CD4-positive, alpha-beta memory T cell (primary cell): ENCODE results near the gene AP3D1. TPM values are rescaled to one million over a fixed set of nuclear protein-coding genes. Genes with fewer than 3 reads are reported as not detected.
A peak's percentile ranks its signal among the peaks of the same experiment; 100 is the strongest.
"Not testable (repeated sequence)": the region's sequence is repeated elsewhere in the genome, so short reads cannot be mapped to it uniquely, and the experiment has no call there.

ENCODE experiments used
- CTCF ChIA-PET: fragments of 350-600 bp; sonication (Branson Sonifier 250); formaldehyde crosslinking; loops from one replicate; lab custom pipeline; 2021; ENCODE audit warnings: inconsistent platforms; ENCODE audit not compliant: partially characterized antibody; lab: Charles Lee
- POLR2A ChIA-PET: fragments of 350-600 bp; sonication (Branson Sonifier 250); formaldehyde crosslinking; loops from one replicate; lab custom pipeline; 2021; ENCODE audit not compliant: partially characterized antibody; lab: Charles Lee
- DNase-seq, 5 donors: peaks; one replicate each; pipeline versions ENCODE4 v3.0.0 to v3.0.0-alpha.2; 2020 to 2022; ENCODE audit warnings: mixed read lengths in 1 of 5
- H3K27ac ChIP-seq: one replicate; pipeline ENCODE4 v1.7.0; 2013; ENCODE audit warnings: low read depth, low read length
- H3K27me3 ChIP-seq: 2 replicates; pipeline ENCODE4 v1.7.0; 2013; ENCODE audit warnings: mild to moderate bottlenecking, low read length, moderate library complexity; ENCODE audit not compliant: insufficient read depth
- H3K36me3 ChIP-seq: 2 replicates; pipeline ENCODE4 v1.7.0; 2013; ENCODE audit warnings: mild to moderate bottlenecking, low read length, moderate library complexity; ENCODE audit not compliant: insufficient read depth
- H3K4me1 ChIP-seq: 2 replicates; pipeline ENCODE4 v1.7.0; 2013; ENCODE audit warnings: mild to moderate bottlenecking, low read length, moderate library complexity; ENCODE audit not compliant: insufficient read depth
- H3K4me3 ChIP-seq, 2 donors: one replicate each; pipeline ENCODE4 v1.7.0; 2013; ENCODE audit warnings: low read length in 2 of 2, mild to moderate bottlenecking in 1 of 2
- H3K9me3 ChIP-seq, 2 donors: one replicate each; pipeline ENCODE4 v1.7.0; 2013; ENCODE audit warnings: low read length in 2 of 2, control low read depth in 1 of 2; ENCODE audit not compliant: control insufficient read depth in 1 of 2
- H3K27ac Mint-ChIP-seq, 7 donors: one replicate each; pipeline ENCODE4 v1.8.0; 2020 to 2021; ENCODE audit warnings: mixed read lengths in 7 of 7, mild to moderate bottlenecking in 6 of 7, inconsistent platforms in 3 of 7, moderate library complexity in 3 of 7
- H3K27me3 Mint-ChIP-seq, 2 donors: one replicate each; pipeline ENCODE4 v1.8.0; 2020 to 2021; ENCODE audit warnings: mixed read lengths in 2 of 2
- H3K36me3 Mint-ChIP-seq, 2 donors: one replicate each; pipeline ENCODE4 v1.8.0; 2020 to 2021; ENCODE audit warnings: mixed read lengths in 2 of 2, inconsistent platforms in 1 of 2, mild to moderate bottlenecking in 1 of 2
- H3K4me1 Mint-ChIP-seq, 4 donors: one replicate each; pipeline ENCODE4 v1.8.0; 2020 to 2021; ENCODE audit warnings: mixed read lengths in 4 of 4, mild to moderate bottlenecking in 1 of 4
- H3K4me3 Mint-ChIP-seq, 8 donors: one replicate each; pipeline ENCODE4 v1.8.0; 2020 to 2021; ENCODE audit warnings: mixed read lengths in 8 of 8, mild to moderate bottlenecking in 7 of 8, moderate library complexity in 6 of 8, inconsistent platforms in 3 of 8
- H3K9me3 Mint-ChIP-seq, 8 donors: one replicate each; pipeline ENCODE4 v1.8.0; 2020 to 2021; ENCODE audit warnings: mixed read lengths in 8 of 8, mild to moderate bottlenecking in 5 of 8, inconsistent platforms in 3 of 8, moderate library complexity in 1 of 8
- intact Hi-C: fragments of 100-400 bp; cut with micrococcal nuclease; formaldehyde crosslinking; loops from one replicate; pipeline ENCODE4 v1.15.1; 2023
- polyA plus RNA-seq, 2 donors: library from polyadenylated mRNA; unstranded; fragments of 300-500 nt; fragmentation: Illumina TruSeq; gene quantifications; one replicate each; pipeline ENCODE4 v1.2.3, GENCODE V29; 2021
- total RNA-seq, 2 experiments: library from RNA; stranded (reverse); gene quantifications; one replicate each; pipeline ENCODE4 v1.2.3, GENCODE V29; 2021

AP3D1 gene
- total and polyA plus RNA-seq, 4 experiments from 2014 or later, result 6.7 to 87.2 (median 69.8) TPM

GRCh38 chr19:2099054-2099501, 52.3 kb downstream of the AP3D1 start:
- no peak overlapping the region for H3K4me3 Mint-ChIP-seq
- Histone ChIP-seq H3K4me3 (no peak overlapping the region), H3K36me3 (peaks cover 23% of the 10 kb centered on the region), H3K27ac (no peak overlapping the region), H3K9me3 (no peaks in the 10 kb centered on the region), H3K4me1 (peaks cover 16% of the 10 kb centered on the region), H3K27me3 (no peaks in the 10 kb centered on the region)
- intact Hi-C loops, result no loop called here
- POLR2A ChIA-PET, result no interaction called here
- peaks cover 0 to 5% (median 0%) of the 10 kb centered on the region in 8 donors for H3K9me3 Mint-ChIP-seq
- CTCF ChIA-PET, result no interaction called here
- no peak overlapping the region for H3K27ac Mint-ChIP-seq
- H3K27me3 Mint-ChIP-seq, result no peaks in the 10 kb centered on the region
- peaks cover 10 to 29% (median 20%) of the 10 kb centered on the region in 4 donors for H3K4me1 Mint-ChIP-seq
- H3K36me3 Mint-ChIP-seq, result peaks cover 16 to 34% of the 10 kb centered on the region in 2 donors
- no peak for DNase-seq

DNA sequence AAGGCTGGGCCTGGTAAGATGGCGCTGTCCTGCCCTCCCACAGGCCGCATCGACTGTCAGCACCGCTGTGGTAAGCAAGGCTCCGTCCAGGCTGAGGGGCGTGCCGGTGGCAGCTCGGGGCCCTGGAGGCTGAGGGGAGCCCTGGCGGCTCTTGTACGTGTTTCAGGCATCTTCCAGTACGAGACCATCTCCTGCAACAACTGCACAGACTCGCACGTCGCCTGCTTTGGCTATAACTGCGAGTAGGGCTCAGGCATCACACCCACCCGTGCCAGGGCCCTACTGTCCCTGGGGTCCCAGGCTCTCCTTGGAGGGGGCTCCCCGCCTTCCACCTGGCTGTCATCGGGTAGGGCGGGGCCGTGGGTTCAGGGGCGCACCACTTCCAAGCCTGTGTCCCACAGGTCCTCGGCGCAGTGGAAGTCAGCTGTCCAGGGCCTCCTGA, 53.5 kb downstream of the AP3D1 start:
- Histone ChIP-seq H3K4me3 (no peak overlapping the region), H3K9me3 (no peaks in the 10 kb centered on the region), H3K27ac (peak overlapping the region; percentile 76), H3K27me3 (no peaks in the 10 kb centered on the region), H3K4me1 (peaks cover 28% of the 10 kb centered on the region), H3K36me3 (peaks cover 23% of the 10 kb centered on the region)
- Mint-ChIP-seq H3K4me1 (peaks cover 11 to 41% (median 26%) of the 10 kb centered on the region in 4 donors), H3K27me3 (no peaks in the 10 kb centered on the region), H3K4me3 (peak overlapping the region in 2 of 8 donors; percentile 86 to 87), H3K9me3 (peaks cover 0 to 5% (median 0%) of the 10 kb centered on the region in 8 donors), H3K27ac (peak overlapping the region in 3 of 7 donors; percentile 8 to 95 (median 8)), H3K36me3 (peaks cover 11 to 29% of the 10 kb centered on the region in 2 donors)
- intact Hi-C loops, result no loop called here
- ChIA-PET CTCF (interaction anchor here (0.9 to 1.6 kb wide), 5 partner anchors 15 to 79 kb away, joined by 3 to 11 read pairs (median 4); no protein-coding TSS in a partner anchor), POLR2A (interaction anchor here (0.9 to 6.8 kb wide), 8 partner anchors 14 to 330 kb away, joined by 3 to 323 read pairs (median 4); partner anchors contain the start of genes AP3D1, MKNK2 and TIMM13)
- DNase-seq, result no peak

DNA sequence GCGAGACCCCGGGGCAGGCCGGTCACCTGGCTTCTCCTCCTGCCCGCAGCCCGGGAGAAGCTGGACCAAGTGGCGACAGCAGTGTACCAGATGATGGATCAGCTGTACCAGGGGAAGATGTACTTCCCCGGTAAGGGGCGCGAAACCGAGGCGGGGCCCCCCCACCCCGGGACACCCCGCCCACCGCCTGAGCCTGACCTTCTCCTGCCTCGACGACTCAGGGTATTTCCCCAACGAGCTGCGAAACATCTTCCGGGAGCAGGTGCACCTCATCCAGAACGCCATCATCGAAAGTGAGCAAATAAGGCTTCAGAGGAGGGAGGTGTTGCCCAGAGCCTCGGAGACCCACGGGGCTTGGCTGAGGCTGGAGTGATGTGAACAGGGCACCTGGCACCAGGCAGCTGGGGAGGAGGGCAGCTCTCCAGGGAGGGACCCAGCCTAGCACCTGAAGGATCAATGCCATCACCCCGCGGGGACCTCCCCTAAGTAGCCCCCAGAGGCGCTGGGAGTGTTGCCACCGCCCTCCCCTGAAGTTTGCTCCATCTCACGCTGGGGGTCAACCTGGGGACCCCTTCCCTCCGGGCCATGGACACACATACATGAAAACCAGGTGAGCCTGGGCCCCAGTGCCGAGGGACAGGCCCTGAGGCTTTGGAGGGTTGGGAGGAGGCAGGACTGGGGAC, 54.0 kb downstream of the AP3D1 start:
- Histone ChIP-seq H3K27ac (peak overlapping the region; percentile 76), H3K4me3 (peak overlapping the region; percentile 29 to 77), H3K9me3 (no peaks in the 10 kb centered on the region), H3K27me3 (no peaks in the 10 kb centered on the region), H3K4me1 (peaks cover 33% of the 10 kb centered on the region), H3K36me3 (peaks cover 23% of the 10 kb centered on the region)
- POLR2A ChIA-PET, result interaction anchor here (0.8 to 6.8 kb wide), 9 partner anchors 13 to 331 kb away, joined by 3 to 323 read pairs (median 3); partner anchors contain the start of genes AP3D1, MKNK2 and TIMM13
- CTCF ChIA-PET, result interaction anchor here (0.8 to 1.6 kb wide), 8 partner anchors 10 to 259 kb away, joined by 3 to 11 read pairs (median 3); no protein-coding TSS in a partner anchor
- H3K4me1 Mint-ChIP-seq, result peaks cover 12 to 44% (median 26%) of the 10 kb centered on the region in 4 donors
- intact Hi-C loops, result no loop called here
- H3K9me3 Mint-ChIP-seq, result peaks cover 0 to 5% (median 0%) of the 10 kb centered on the region in 8 donors
- no peaks in the 10 kb centered on the region for H3K27me3 Mint-ChIP-seq
- H3K4me3 Mint-ChIP-seq, result peak overlapping the region; percentile 82 to 97 (median 87)
- DNase-seq, result peak in 4 of 5 donors; percentile 51 to 86 (median 54)
- peaks cover 11 to 29% of the 10 kb centered on the region in 2 donors for H3K36me3 Mint-ChIP-seq
- peak overlapping the region; percentile 81 to 95 (median 94) for H3K27ac Mint-ChIP-seq

- H3K4me3 Mint-ChIP-seq, result peak within 1 kb of the TSS; percentile 91 to 97 (median 96)
- intact Hi-C loops, result loop anchor here (1.0 kb wide), 7 partner anchors 11 to 154 kb away; partner anchors contain the start of genes AP3D1, MKNK2, PLEKHJ1 and SF3A2
- H3K27me3 ChIP-seq, result no peaks in the 10 kb centered on the region
Observed at GRCh38 chr19:2096480-2097202, 54.7 kb downstream of the AP3D1 start, which contains the start of gene IZUMO4. Gene IZUMO4, plus strand, starts transcription at chr19:2096915. Its CDS starts 31 bp downstream, at chr19:2096946.

GRCh38 chr19:2096034-2096479, 55.3 kb downstream of the AP3D1 start, which contains the start of gene MOB3A:
Gene MOB3A, minus strand, starts transcription at chr19:2096326. Its CDS starts 17,766 bp downstream, at chr19:2078560.
- Mint-ChIP-seq H3K4me1 (peaks cover 13 to 45% (median 31%) of the 10 kb centered on the region in 4 donors), H3K36me3 (peaks cover 7 to 23% of the 10 kb centered on the region in 2 donors), H3K9me3 (peaks cover 0 to 5% (median 0%) of the 10 kb centered on the region in 8 donors), H3K4me3 (peak within 1 kb of the TSS; percentile 91 to 97 (median 96)), H3K27ac (peak within 1 kb of the TSS; percentile 95 to 99 (median 96)), H3K27me3 (no peaks in the 10 kb centered on the region)
- Histone ChIP-seq H3K4me1 (peaks cover 41% of the 10 kb centered on the region), H3K27ac (peak within 1 kb of the TSS; percentile 81), H3K9me3 (no peaks in the 10 kb centered on the region), H3K36me3 (peaks cover 13% of the 10 kb centered on the region), H3K4me3 (peak within 1 kb of the TSS; percentile 49 to 85), H3K27me3 (no peaks in the 10 kb centered on the region)
- intact Hi-C loops, result loop anchor here (1.0 kb wide), 7 partner anchors 11 to 154 kb away; partner anchors contain the start of genes AP3D1, MKNK2, PLEKHJ1 and SF3A2
- CTCF ChIA-PET, result interaction anchor here (1.3 to 5.2 kb wide), 5 partner anchors 10 to 76 kb away, joined by 3 to 40 read pairs (median 7); no protein-coding TSS in a partner anchor
- POLR2A ChIA-PET, result interaction anchor here (0.6 to 6.8 kb wide), 21 partner anchors 12 to 940 kb away, joined by 3 to 323 read pairs (median 4); partner anchors contain the start of genes BTBD2 and MKNK2
- DNase-seq, result peak; percentile 86 to 99 (median 96)

More at GRCh38 chr19:2096480-2097202, 54.7 kb downstream of the AP3D1 start, which contains the start of gene IZUMO4:
- H3K4me1 Mint-ChIP-seq, result peaks cover 12 to 44% (median 29%) of the 10 kb centered on the region in 4 donors
- peaks cover 0 to 5% (median 0%) of the 10 kb centered on the region in 8 donors for H3K9me3 Mint-ChIP-seq
- ChIA-PET POLR2A (interaction anchor here (0.8 to 6.8 kb wide), 18 partner anchors 12 to 331 kb away, joined by 3 to 323 read pairs (median 6); partner anchors contain the start of genes BTBD2, MKNK2 and TIMM13), CTCF (interaction anchor here (0.8 to 5.2 kb wide), 10 partner anchors 10 to 258 kb away, joined by 3 to 40 read pairs (median 4); no protein-coding TSS in a partner anchor)
- peak within 1 kb of the TSS; percentile 49 to 85 for H3K4me3 ChIP-seq
- peaks cover 7 to 23% of the 10 kb centered on the region in 2 donors for H3K36me3 Mint-ChIP-seq
- peak within 1 kb of the TSS; percentile 81 for H3K27ac ChIP-seq
- no peaks in the 10 kb centered on the region for H3K9me3 ChIP-seq
- H3K27ac Mint-ChIP-seq, result peak within 1 kb of the TSS; percentile 95 to 99 (median 96)
- no peaks in the 10 kb centered on the region for H3K27me3 Mint-ChIP-seq
- H3K36me3 ChIP-seq, result peaks cover 19% of the 10 kb centered on the region
- peaks cover 38% of the 10 kb centered on the region for H3K4me1 ChIP-seq
- peak; percentile 98 to 100 (median 99) for DNase-seq

- H3K27me3 Mint-ChIP-seq, H3K9me3 Mint-ChIP-seq, intact Hi-C loops, H3K27me3 ChIP-seq, H3K9me3 ChIP-seq, H3K27ac ChIP-seq, DNase-seq, H3K4me3 ChIP-seq, H3K36me3 ChIP-seq: not testable (repeated sequence)
- peaks cover 7 to 29% of the 10 kb centered on the region in 2 donors for H3K36me3 Mint-ChIP-seq
- H3K4me1 Mint-ChIP-seq, result peaks cover 42 to 79% (median 62%) of the 10 kb centered on the region in 4 donors
- peak overlapping the region in 2 of 7 donors; percentile 12 to 95 for H3K27ac Mint-ChIP-seq
- peak overlapping the region in 4 of 8 donors; percentile 25 to 47 (median 28) for H3K4me3 Mint-ChIP-seq
- POLR2A ChIA-PET, result interaction anchor here (0.7 to 6.8 kb wide), 4 partner anchors 8 to 1012 kb away, joined by 4 to 323 read pairs (median 8); no protein-coding TSS in a partner anchor
- CTCF ChIA-PET, result interaction anchor here (1.4 to 5.2 kb wide), 3 partner anchors 9 to 73 kb away, joined by 4 to 40 read pairs (median 20); no protein-coding TSS in a partner anchor
- peaks cover 72% of the 10 kb centered on the region for H3K4me1 ChIP-seq
Observed at GRCh38 chr19:2091926-2092525, 59.3 kb downstream of the AP3D1 start.
